ENCODE measurements around the gene S100A4.
"Not testable (repeated sequence)": the region's sequence is repeated elsewhere in the genome, so short reads cannot be mapped to it uniquely, and the experiment has no call there.

S100A4 gene

DNA sequence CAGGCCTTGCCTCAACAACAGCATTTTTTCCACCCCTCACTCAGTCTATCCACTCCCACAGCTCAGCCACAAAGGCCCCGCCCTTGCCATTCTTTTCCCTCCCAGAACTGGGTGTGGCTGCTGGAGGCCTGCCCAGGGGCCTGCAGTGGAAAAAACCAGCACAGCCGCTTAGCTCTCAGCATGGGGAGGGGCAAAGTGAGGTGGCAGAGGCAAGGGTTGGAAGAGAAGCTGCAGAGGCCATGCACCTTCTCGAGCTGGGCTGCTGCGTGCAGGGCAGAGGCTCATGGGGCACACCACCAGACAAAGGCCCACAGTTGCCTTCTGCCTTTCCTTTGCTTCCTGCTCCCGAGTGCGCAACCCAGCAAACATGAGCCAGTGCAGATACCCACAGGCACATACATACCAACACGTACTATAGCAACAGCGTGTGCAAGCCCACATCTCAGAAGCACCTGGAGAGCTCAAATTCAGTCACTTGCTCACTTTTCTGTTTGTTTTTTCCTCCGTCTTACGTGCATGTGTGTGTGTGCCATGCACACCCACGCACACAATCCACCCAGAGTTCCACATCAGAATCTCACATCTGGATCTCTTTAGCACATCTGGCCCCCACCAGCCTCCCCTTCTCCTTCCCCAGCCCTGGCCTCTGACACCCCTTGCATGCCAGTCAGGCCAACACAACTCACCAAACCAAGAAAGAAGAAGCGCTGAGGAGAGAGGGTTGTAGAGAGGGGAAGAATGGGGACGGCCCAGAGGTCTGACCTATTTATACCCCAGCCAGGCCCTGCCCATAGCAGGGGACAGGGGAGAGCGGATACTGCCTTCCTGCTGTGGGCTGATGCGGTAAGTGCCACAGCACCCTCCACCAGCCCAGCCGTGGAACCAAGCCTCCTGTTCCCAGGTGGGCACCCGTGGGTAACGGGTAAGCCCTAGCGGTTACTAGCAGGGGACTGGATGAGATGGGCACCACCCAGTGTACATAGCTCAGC is at the start of gene S100A4:
S100A4 (minus strand) TSS at position 740 of the 989 bp plus-strand sequence. CDS start 1,012 bp downstream, outside the sequence.
- DNase-seq, result peak; percentile 96

- DNase-seq, result peak; percentile 14
Observed at GRCh38 chr1:153592748-153593147, 47.1 kb upstream of the S100A4 start.

GRCh38 chr1:153588482-153588881 is 42.9 kb upstream of the S100A4 start:
- no peak for DNase-seq

DNA sequence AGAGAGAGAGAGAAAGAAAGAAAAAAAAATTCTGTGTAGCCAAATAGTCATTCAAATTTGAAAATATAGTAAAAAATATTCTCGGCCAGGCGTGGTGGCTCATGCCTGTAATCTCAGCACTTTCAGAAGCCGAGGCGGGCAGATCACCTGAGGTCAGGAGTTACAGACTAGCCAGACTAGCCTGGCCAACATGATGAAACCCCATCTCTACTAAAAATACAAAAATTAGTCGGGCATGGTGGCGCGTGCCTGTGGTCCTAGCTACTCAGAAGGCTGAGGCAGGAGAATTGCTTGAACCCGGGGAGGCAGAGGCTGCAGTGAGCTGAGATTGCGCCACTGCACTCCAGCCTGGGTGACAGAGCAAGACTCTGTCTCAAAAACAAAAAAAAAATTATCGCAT is 42.4 kb upstream of the S100A4 start:
- not testable (repeated sequence) for DNase-seq

DNA sequence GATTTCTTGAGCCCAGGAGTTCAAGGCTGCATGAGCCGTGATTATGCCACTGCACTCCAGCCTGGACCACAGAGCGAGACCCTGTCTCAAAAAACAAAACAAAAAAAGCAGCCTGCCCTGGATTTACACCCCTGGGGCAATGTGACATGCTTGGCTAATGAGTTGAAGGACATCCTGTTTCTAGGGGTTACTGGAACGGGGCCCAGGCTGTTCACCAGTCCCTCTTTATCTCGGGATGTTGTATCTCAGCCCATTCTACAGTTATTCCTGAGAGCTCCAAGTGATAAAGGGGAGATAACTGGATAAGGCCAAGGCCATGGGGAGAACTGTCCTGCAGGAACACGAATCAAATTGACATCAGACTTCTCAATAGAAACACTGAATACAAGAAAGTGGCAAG is 41.7 kb upstream of the S100A4 start:
- DNase-seq, result no peak

- no peak for DNase-seq
Observed at GRCh38 chr1:153586347-153586746, 40.7 kb upstream of the S100A4 start.

DNA sequence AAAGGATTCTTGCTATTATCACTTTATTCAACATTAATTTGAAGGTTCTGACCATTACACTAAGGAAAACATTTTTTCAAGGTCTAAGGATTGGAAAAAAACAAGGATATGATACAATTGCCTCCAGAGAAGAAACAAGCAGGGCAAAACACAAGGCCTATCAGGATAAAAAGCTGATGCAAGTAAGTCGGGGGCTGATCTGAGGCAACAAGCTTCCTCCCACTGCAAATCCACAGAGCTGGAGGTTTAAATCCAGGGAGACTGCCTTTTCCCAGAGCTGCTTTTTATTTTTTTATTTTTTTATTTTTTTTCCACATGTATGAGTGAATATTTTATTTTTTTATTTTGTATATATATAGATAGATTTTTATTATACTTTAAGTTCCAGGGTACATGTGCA is 39.4 kb upstream of the S100A4 start:
- no peak for DNase-seq

DNA sequence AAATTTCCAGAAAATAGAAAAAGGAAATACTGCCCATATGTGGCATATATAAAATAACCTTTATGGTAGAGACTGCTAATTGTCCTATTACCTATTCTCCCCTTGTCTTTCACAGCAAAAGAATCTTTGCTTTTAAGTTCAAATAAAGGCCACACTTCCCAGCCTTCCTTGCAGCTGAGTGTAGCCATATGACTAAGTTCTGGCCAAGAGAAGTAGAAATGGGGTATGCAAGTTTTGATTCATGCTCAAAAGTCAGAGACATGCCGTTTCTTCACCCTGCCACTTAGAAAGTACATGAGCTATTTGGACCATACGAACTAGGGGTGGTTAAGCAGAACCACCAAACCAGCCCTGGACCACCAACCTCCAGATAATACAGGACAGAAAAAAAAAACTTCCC is 38.4 kb upstream of the S100A4 start:
- no peak for DNase-seq

GRCh38 chr1:153583514-153583913 is 37.9 kb upstream of the S100A4 start:
- DNase-seq, result not testable (repeated sequence)

GRCh38 chr1:153582836-153583235 is 37.2 kb upstream of the S100A4 start:
- DNase-seq, result not testable (repeated sequence)

GRCh38 chr1:153578936-153579335 is 33.3 kb upstream of the S100A4 start:
- no peak for DNase-seq

DNA sequence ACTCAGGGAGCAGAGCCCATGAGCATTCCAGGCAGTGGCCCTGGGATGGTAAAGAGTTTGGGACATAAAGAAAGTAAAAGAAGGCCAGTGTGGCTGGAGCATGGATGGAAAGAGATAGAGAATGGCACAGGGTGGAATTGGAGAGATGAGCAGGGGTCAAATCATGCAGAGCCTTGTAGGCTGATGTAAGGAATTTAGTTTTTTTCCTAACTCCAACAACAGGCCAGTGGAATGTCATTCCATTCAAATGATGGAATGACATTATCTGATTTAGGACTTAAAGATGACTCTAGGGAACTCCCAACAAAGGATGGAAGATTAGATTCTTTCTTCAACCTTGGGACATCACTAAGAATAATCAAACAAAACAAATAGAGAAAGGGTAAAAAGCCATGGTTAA is 32.9 kb upstream of the S100A4 start:
- no peak for DNase-seq

DNA sequence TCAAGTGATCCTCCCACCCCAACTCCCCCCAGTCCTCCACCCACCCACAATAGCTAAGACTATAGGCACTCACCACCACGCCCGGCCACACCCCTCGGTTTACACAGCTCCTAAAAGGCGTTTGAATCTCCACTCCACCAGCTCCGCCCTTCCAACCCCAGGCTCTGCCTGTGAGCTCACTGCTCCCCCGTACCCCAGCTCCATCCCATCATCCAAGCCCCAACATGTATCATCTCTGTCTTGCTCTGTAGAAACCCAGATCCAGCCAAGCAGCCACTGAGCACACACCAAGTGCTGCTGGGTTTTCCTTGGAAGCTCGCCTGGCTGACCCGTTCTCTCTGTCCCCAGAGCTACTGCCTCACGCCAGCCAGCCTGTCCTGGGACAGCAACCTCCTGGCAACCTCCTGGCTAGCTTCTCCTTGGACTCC is 32.0 kb upstream of the S100A4 start:
- DNase-seq, result no peak

GRCh38 chr1:153577138-153577537 is 31.5 kb upstream of the S100A4 start:
- no peak for DNase-seq

- not testable (repeated sequence) for DNase-seq
Observed at GRCh38 chr1:153575497-153575896, 29.9 kb upstream of the S100A4 start.

- not testable (repeated sequence) for DNase-seq
Observed at GRCh38 chr1:153575081-153575491, 29.5 kb upstream of the S100A4 start.

DNA sequence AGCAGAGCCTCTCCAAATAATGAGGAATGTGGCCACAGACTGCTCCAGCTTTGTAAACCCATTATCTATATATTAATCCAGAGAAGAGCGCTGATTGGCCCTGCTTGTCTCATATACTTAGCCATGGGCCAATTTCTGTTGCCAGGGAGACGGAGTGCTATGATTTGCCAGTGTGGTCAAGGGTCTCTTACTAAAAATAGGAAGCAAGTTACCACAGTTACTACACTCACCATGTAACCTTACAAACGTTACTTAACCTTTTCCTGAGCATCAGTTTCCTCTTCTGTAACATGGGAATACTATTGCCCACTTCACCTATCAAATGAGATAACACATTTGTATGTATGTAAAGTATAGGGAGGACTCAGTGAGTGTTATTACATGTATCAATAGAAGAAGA is 27.7 kb upstream of the S100A4 start:
- no peak for DNase-seq

DNA sequence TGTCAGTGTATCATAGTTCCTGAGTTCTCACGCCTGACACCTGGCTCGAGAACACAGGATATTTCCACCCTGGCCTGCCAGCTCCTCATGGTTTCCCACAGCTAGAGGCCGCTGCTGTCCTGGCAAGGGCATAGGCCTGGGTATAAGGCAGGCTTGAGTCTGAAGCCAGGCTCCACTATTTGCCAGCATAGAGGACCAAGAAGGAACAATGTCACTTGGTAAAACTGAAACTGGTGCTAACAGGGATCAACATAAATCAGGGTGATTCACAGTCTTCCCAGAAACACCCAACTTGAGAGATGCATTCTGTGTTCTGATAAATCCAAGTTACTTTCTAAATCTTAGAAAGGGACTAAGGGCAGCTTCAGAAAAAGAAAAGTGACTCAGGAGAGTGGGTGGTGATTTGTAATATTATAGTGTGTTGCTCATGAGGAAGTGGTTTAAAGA is 27.0 kb upstream of the S100A4 start:
- DNase-seq, result peak; percentile 50

DNA sequence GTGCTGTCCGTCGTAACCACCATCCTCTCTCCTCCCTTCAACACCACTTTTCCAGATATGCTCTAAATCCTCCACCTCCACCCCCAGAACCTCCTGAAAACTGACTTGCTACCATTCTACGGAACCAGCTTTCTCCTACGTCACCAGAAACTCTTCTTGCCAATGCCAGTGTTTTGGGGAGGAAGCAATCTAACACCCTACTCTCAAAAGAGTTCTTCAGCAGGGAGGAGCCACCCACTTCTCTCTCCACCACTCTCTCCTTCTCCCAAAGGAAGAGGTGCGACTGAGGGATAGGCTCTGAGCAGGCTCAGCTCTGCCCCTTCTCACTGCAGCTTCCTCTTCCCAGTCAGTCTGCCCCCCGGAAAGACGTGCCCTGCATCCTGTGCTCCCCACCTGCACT is 26.1 kb upstream of the S100A4 start:
- no peak for DNase-seq

- DNase-seq, result no peak
Observed at GRCh38 chr1:153570874-153571273, 25.3 kb upstream of the S100A4 start.

DNA sequence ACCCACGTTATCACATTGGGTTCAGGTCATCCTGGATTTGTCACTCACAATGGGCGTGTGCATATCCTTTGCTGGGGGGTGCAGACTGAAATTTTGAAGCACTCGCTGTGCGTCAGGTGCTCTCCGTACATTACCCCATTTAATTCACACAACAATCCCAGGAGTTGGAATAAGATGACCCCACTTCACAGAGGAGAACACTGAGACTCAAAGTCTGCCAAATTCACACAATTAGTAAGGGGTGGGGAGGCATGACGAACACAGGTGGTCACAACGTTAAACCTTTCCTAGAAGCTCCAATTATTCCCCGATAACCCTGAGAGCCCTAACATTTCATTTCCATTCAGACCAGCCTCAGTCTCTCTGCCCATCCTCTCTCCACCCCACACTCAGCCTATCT is 23.9 kb upstream of the S100A4 start:
- no peak for DNase-seq

DNA sequence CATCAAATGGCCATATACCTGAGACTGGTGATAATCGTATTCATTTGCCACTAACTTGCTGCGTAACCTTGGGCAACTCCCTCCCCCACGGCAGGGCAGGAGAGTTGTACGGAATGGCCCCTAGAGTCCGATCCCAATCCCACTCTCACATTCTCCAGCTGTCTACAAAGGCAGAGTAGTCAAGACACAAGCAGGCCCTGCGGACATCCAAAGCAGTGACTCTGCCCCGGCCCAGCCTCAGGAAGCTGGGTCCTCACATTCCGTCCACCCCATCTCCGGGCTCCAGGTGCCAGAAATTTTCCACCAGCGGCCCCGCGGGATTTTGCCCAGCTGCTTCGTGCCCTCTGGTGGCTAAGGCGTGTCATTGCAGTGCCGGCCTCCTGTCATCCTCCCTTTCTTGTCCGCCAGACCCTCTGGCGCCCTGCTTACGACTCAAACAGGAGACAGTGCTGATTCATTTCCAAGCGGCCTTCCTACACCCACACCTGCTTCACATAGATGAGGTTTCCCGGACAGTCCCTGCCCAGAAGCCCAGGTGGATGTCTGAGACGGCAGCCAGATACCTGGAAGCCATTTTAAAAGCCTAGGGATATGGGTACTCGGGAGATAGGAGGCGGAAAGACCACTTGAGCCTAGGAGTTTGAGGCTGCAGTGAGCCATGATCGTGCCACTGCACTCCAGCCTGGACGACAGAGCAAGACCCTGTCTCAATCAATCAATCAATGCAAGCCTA is 22.9 kb upstream of the S100A4 start:
- DNase-seq, result peak; percentile 97

GRCh38 chr1:153567621-153568366 is 22.2 kb upstream of the S100A4 start:
- no peak for DNase-seq

All from eye (tissue), 1 donor.